T-helper 1 cell (primary cell): ENCODE results near the gene RYR1.
"Not testable (repeated sequence)": the region's sequence is repeated elsewhere in the genome, so short reads cannot be mapped to it uniquely, and the experiment has no call there.

Experiments used
- DNase-seq, 5 donors: peaks; one replicate each; pipeline ENCODE4 v3.0.0-alpha.2; 2012 to 2020

Gene RYR1

GRCh38 chr19:38400361-38400760 is 33.1 kb upstream of the RYR1 start:
- no peak for DNase-seq

- DNase-seq = no peak
These were observed 32.3 kb upstream of the RYR1 start for GRCh38 chr19:38401148-38401547.

- DNase-seq = no peak
These were observed 30.9 kb upstream of the RYR1 start for GRCh38 chr19:38402623-38402966.

GRCh38 chr19:38402967-38403674 is 30.4 kb upstream of the RYR1 start, which contains the start of gene FAM98C:
TSS of gene FAM98C (plus strand) at chr19:38403093. CDS start at chr19:38403154, 61 bp downstream.
- DNase-seq = peak; percentile 96 to 99 (median 96)

GRCh38 chr19:38404858-38405257 is 28.6 kb upstream of the RYR1 start:
- DNase-seq = no peak

- DNase-seq = no peak
These were observed 28.2 kb upstream of the RYR1 start for GRCh38 chr19:38405276-38405675.

GRCh38 chr19:38409631-38410133 is 23.8 kb upstream of the RYR1 start:
- DNase-seq = no peak

- not testable (repeated sequence) for DNase-seq
These were observed 23.1 kb upstream of the RYR1 start for GRCh38 chr19:38410407-38410806.

GRCh38 chr19:38411041-38411712 is 22.3 kb upstream of the RYR1 start:
- DNase-seq = no peak

GRCh38 chr19:38411898-38412297 is 21.6 kb upstream of the RYR1 start:
- not testable (repeated sequence) for DNase-seq

GRCh38 chr19:38412491-38412890 is 21.0 kb upstream of the RYR1 start:
- DNase-seq = no peak

- no peak for DNase-seq
These were observed 20.5 kb upstream of the RYR1 start for GRCh38 chr19:38412961-38413360.

- no peak for DNase-seq
These were observed 20.1 kb upstream of the RYR1 start for GRCh38 chr19:38413416-38413815.

- DNase-seq = no peak
These were observed 16.3 kb upstream of the RYR1 start for GRCh38 chr19:38417146-38417543.

- DNase-seq = peak in 2 of 5 donors; percentile 29 to 89
These were observed 15.7 kb upstream of the RYR1 start for GRCh38 chr19:38417544-38418506.

- DNase-seq = no peak
These were observed 12.6 kb upstream of the RYR1 start for GRCh38 chr19:38420935-38421334.

- DNase-seq = no peak
These were observed 11.6 kb upstream of the RYR1 start for GRCh38 chr19:38421856-38422255.

GRCh38 chr19:38422438-38422837 is 11.1 kb upstream of the RYR1 start:
- no peak for DNase-seq

GRCh38 chr19:38424272-38424671 is 9.2 kb upstream of the RYR1 start:
- DNase-seq = no peak

- no peak for DNase-seq
These were observed 8.2 kb upstream of the RYR1 start for GRCh38 chr19:38425222-38425809.

- peak in 2 of 5 donors; percentile 19 to 50 for DNase-seq
These were observed 7.6 kb upstream of the RYR1 start, which contains the start of gene RASGRP4 for GRCh38 chr19:38425810-38426466. TSS of gene RASGRP4 (minus strand) at chr19:38426219. CDS start at chr19:38426091, 128 bp downstream.
